ENCODE results near the gene GAB4.

GRCh38 chr22:16966251-16966650 lies 41.8 kb downstream of the GAB4 start:
- TF ChIP-seq POLR2A (IDR thresholded peaks at IDR 0.05) = no peak
- TF ChIP-seq, protein P1, sequence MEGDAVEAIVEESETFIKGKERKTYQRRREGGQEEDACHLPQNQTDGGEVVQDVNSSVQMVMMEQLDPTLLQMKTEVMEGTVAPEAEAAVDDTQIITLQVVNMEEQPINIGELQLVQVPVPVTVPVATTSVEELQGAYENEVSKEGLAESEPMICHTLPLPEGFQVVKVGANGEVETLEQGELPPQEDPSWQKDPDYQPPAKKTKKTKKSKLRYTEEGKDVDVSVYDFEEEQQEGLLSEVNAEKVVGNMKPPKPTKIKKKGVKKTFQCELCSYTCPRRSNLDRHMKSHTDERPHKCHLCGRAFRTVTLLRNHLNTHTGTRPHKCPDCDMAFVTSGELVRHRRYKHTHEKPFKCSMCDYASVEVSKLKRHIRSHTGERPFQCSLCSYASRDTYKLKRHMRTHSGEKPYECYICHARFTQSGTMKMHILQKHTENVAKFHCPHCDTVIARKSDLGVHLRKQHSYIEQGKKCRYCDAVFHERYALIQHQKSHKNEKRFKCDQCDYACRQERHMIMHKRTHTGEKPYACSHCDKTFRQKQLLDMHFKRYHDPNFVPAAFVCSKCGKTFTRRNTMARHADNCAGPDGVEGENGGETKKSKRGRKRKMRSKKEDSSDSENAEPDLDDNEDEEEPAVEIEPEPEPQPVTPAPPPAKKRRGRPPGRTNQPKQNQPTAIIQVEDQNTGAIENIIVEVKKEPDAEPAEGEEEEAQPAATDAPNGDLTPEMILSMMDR (IDR thresholded peaks at IDR 0.05) = no peak
- no peak for TF ChIP-seq EP300 (IDR thresholded peaks at IDR 0.05)
